Measurements from ENCODE around the gene B4GALT1. TPM values are rescaled to one million over a fixed set of nuclear protein-coding genes. Genes with fewer than 3 reads are reported as not detected.
A peak's percentile ranks its signal among the peaks of the same experiment; 100 is the strongest.

B4GALT1 gene
- total and polyA plus RNA-seq, 2 donors (not counting 3 experiments of a cell fraction or from before 2014, with no cell fraction given), result 61.4 to 66.5 TPM

DNA sequence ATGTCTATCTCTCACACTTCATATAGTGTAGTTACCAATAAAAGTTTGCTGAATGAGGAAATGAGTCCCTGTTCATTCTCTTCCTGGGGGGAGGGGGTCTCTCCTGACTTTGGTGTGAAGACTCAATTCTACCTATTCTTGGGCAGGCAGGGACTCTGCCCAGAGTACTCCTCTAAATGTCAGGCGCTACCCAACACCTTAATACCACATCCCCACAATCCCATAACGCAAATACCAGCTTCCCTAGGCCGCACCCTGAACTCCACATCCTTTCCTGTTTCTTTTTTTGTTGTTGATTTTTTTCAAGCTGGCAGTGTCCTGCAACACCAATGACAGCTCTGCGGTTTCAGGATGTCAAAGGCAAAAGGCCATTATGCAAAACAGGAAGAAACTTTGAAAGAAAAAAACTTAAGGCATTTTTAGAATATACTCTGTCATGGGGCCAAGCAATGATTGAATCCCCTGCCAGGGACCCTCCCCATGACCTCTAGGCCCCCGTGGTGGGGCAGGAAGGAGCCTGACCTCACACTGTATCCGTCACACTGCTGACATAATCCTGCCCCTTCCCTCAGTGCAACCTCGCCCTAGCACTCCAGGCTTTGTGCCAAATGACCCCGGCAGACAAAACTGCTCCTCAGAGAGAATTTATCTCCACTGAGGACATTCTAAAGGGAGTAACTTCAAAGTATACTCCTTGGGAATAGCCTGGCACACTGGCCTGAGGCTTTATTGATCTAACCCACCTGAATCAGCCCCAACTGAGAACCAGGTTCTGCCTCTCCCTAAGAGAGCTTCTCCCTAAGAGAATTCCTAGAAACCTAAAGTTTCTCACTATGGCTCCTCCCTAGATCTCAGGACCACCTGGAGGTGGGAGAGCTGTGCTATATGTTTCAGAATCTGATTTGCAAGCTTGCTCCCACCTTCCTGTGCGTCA, 8.0 kb downstream of the B4GALT1 start:
- peak; percentile 94 for FAIRE-seq
- CTCF ChIA-PET, result interaction anchor here (0.6 to 3.6 kb wide), 5 partner anchors 8 to 67 kb away, joined by 3 to 18 read pairs (median 4); partner anchors contain the start of gene B4GALT1
- dilution Hi-C loops (cut with MboI; ENCODE audit: extremely low pct_ligation_motif_present, low sequenced_read_pairs), result no loop called here

More for the DNA sequence above, 8.0 kb downstream of the B4GALT1 start:
- Histone ChIP-seq H3K9ac (replicated peaks; ENCODE audit: extremely low read depth, insufficient read depth, low read length) (peak overlapping the region; percentile 59), H3K9me3 (replicated peaks; ENCODE audit: control insufficient read depth, insufficient read depth, low read length) (no peaks in the 10 kb centered on the region), H3K27ac (ENCODE audit: insufficient read depth, low read depth, low read length) (peak overlapping the region; percentile 97), H2AFZ (ENCODE audit: low read depth, low read length) (no peak overlapping the region), H3K4me1 (ENCODE audit: control insufficient read depth, extremely low read depth, insufficient read depth, low read length) (peaks cover 62% of the 10 kb centered on the region), H3K4me3 (replicated peaks in 1 of 3; ENCODE audit: insufficient read depth in 1 of 3, low read depth in 1 of 3, low read length in 3 of 3) (peak overlapping the region in 1 of 3 experiments; percentile 17), H3K9me1 (replicated peaks; ENCODE audit: control insufficient read depth, extremely low read depth, insufficient read depth, low read length) (no peaks in the 10 kb centered on the region), H3K27me3 (ENCODE audit: control insufficient read depth in 2 of 2, insufficient read depth in 2 of 2, low read length in 2 of 2) (no peaks in the 10 kb centered on the region), H4K20me1 (replicated peaks; ENCODE audit: control insufficient read depth, extremely low read depth, insufficient read depth, low read length) (no peaks in the 10 kb centered on the region), H3K36me3 (ENCODE audit: control insufficient read depth in 2 of 2, extremely low read depth in 1 of 2, insufficient read depth in 2 of 2, low read length in 2 of 2) (no peaks in the 10 kb centered on the region), H3K79me2 (ENCODE audit: control insufficient read depth, insufficient read depth, low read length) (peaks cover 87% of the 10 kb centered on the region), H3K4me2 (ENCODE audit: insufficient read depth, low read length) (peak overlapping the region; percentile 72)
- BruUV-seq (replicated peaks), result no TSS peak
- intact Hi-C loops (cut with micrococcal nuclease), result loop anchor here (1.0 kb wide), 2 partner anchors 8 to 66 kb away; partner anchors contain the start of gene B4GALT1
- TF ChIP-seq EZH2 (IDR thresholded peaks at IDR 0.05; ENCODE audit: borderline replicate concordance, low read depth, low read length, severe bottlenecking) (no peak), POLR2AphosphoS5 (IDR thresholded peaks at IDR 0.05; ENCODE audit: insufficient read depth, low read depth, low read length) (peak; percentile 22), FOS (IDR thresholded peaks at IDR 0.05; ENCODE audit: borderline replicate concordance, insufficient read depth, low read length) (peak; percentile 10), POLR2A (IDR thresholded peaks at IDR 0.05; ENCODE audit: low read depth, low read length) (no peak), GATA2 (IDR thresholded peaks at IDR 0.05; ENCODE audit: insufficient read depth, insufficient read length, low read depth, low read length) (no peak), MYC (IDR thresholded peaks at IDR 0.05; ENCODE audit: low read depth, low read length) (no peak), JUN (IDR thresholded peaks at IDR 0.05; ENCODE audit: borderline replicate concordance, insufficient read depth, insufficient read length, low read depth) (no peak)
- TF ChIP-seq, protein P1, sequence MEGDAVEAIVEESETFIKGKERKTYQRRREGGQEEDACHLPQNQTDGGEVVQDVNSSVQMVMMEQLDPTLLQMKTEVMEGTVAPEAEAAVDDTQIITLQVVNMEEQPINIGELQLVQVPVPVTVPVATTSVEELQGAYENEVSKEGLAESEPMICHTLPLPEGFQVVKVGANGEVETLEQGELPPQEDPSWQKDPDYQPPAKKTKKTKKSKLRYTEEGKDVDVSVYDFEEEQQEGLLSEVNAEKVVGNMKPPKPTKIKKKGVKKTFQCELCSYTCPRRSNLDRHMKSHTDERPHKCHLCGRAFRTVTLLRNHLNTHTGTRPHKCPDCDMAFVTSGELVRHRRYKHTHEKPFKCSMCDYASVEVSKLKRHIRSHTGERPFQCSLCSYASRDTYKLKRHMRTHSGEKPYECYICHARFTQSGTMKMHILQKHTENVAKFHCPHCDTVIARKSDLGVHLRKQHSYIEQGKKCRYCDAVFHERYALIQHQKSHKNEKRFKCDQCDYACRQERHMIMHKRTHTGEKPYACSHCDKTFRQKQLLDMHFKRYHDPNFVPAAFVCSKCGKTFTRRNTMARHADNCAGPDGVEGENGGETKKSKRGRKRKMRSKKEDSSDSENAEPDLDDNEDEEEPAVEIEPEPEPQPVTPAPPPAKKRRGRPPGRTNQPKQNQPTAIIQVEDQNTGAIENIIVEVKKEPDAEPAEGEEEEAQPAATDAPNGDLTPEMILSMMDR (IDR thresholded peaks at IDR 0.05; ENCODE audit: extremely low read depth in 1 of 2, insufficient read depth in 1 of 2, low read depth in 1 of 2, low read length in 2 of 2), result no peak
- peak; percentile 68 for DNase-seq (ENCODE audit: low read depth, low spot score)
- POLR2A ChIA-PET, result interaction anchor here (1.3 kb wide), 1 partner anchor 29 kb away, joined by 3 read pairs; no protein-coding TSS in a partner anchor

Measured in endothelial cell of umbilical vein (primary cell).